Suprapubic skin (tissue), 4 donors: ENCODE results near the gene ERN1.

Experiments
- EP300 ChIP-seq: sonication (generic); formaldehyde crosslinking; IDR thresholded peaks from one replicate; pipeline ENCODE4 v1.6.1; 2017; ENCODE audit warnings: antibody characterized with exemption
- POLR2A ChIP-seq, 2 donors: fragments of 450-650 bp; IDR thresholded peaks; one replicate each; pipeline ENCODE4 v1.6.1; 2017; ENCODE audit warnings: antibody characterized with exemption in 2 of 2, mild to moderate bottlenecking in 2 of 2, moderate library complexity in 2 of 2
- POLR2AphosphoS5 ChIP-seq, 3 donors: sonication (generic); formaldehyde crosslinking; IDR thresholded peaks; one replicate each; pipeline ENCODE4 v1.6.1; 2017; ENCODE audit warnings: antibody characterized with exemption in 3 of 3
- TF ChIP-seq, protein P1 (sequence below), 2 donors: fragments of 200-600 bp in 1 of 2; fragments of 450-650 bp in 1 of 2; sonication (generic) in 1 of 2; IDR thresholded peaks; one replicate each; pipeline ENCODE4 v1.5.1; 2016 to 2019; ENCODE audit warnings: antibody characterized with exemption in 2 of 2, mild to moderate bottlenecking in 1 of 2, moderate library complexity in 1 of 2

DNA sequence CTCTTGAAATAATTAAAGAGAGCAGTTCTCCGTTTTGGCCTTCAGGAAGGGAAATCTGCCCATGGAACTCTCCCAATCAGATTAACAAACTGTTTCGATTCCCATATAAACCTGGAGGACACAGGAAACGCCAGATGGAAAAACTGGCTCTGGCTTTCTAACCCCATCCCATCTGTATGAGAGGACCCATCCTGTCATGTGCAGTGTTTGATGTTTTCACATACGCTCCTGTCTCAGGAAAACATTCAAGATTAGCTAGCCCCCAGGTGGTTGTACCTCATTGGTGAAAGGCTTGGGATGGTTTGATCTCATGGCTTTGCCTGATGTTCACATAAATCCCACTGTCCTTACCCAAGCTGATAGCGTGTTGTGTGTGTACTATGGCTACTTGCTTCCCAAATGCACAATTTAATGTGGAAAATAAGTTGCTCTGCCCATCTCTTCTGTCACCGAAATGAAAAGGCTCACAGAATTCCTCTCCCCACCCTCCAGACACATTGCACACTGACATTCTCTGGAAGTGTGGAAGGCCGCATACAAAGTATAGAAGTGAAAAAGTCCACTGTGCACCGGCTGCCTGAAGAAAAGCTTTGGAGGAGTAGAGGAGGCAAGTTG lies 18.2 kb upstream of the ERN1 start:
- TF ChIP-seq, protein P1, sequence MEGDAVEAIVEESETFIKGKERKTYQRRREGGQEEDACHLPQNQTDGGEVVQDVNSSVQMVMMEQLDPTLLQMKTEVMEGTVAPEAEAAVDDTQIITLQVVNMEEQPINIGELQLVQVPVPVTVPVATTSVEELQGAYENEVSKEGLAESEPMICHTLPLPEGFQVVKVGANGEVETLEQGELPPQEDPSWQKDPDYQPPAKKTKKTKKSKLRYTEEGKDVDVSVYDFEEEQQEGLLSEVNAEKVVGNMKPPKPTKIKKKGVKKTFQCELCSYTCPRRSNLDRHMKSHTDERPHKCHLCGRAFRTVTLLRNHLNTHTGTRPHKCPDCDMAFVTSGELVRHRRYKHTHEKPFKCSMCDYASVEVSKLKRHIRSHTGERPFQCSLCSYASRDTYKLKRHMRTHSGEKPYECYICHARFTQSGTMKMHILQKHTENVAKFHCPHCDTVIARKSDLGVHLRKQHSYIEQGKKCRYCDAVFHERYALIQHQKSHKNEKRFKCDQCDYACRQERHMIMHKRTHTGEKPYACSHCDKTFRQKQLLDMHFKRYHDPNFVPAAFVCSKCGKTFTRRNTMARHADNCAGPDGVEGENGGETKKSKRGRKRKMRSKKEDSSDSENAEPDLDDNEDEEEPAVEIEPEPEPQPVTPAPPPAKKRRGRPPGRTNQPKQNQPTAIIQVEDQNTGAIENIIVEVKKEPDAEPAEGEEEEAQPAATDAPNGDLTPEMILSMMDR (IDR thresholded peaks at IDR 0.05): no peak
- TF ChIP-seq POLR2A (IDR thresholded peaks at IDR 0.05) (no peak), EP300 (no peak), POLR2AphosphoS5 (IDR thresholded peaks at IDR 0.05) (no peak)
